RPMI8226 (cell line): ENCODE measurements around the gene ZNF670.
"Not testable (repeated sequence)": the region's sequence is repeated elsewhere in the genome, so short reads cannot be mapped to it uniquely, and the experiment has no call there.

ENCODE experiments used
- DNase-seq: peaks from one replicate; pipeline ENCODE4 v3.0.0-alpha.2; 2015

Gene ZNF670

GRCh38 chr1:247037511-247038320 is 40.9 kb downstream of the ZNF670 start:
- DNase-seq = no peak

DNA sequence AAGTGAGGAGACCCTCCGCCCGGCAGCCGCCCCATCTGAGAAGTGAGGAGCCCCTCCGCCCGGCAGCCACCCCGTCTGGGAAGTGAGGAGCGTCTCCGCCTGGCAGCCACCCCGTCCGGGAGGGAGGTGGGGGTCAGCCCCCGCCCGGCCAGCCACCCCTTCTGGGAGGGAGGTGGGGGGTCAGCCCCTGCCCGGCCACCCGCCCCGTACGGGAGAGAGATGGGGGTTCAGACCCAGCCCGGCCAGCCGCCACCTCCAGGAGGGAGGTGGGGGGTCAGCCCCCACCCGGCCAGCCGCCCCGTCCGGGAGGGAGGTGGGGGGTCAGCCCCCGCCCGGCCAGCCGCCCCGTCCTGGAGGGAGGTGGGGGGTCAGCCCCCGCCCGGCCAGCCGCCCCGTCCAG is 46.3 kb downstream of the ZNF670 start:
- DNase-seq = not testable (repeated sequence)
